ENCODE results near the gene BCAR3.
"Not testable (repeated sequence)": the region's sequence is repeated elsewhere in the genome, so short reads cannot be mapped to it uniquely, and the experiment has no call there.

The BCAR3 gene

GRCh38 chr1:93703643-93704042 lies 22.0 kb upstream of the BCAR3 start:
- H3K27me3 ChIP-seq (ENCODE audit: low read depth, low read length) = no peaks in the 10 kb centered on the region
- no peaks in the 10 kb centered on the region for H3K9me3 ChIP-seq (ENCODE audit: control insufficient read depth in 1 of 2, low read length in 2 of 2)
- H3K27ac ChIP-seq (ENCODE audit: low read length) = no peak overlapping the region
- no peaks in the 10 kb centered on the region for H3K36me3 ChIP-seq (ENCODE audit: control insufficient read depth in 1 of 2, insufficient read depth in 2 of 2, low read length in 2 of 2)
- peaks cover 2% of the 10 kb centered on the region in 2 donors for H3K4me1 ChIP-seq (ENCODE audit: control insufficient read depth in 1 of 2, insufficient read depth in 2 of 2, low read length in 2 of 2)
- no peak overlapping the region for H3K4me3 ChIP-seq (ENCODE audit: low read depth in 1 of 2, low read length in 2 of 2)

GRCh38 chr1:93702828-93703183 lies 21.2 kb upstream of the BCAR3 start:
- Histone ChIP-seq H3K9me3 (ENCODE audit: control insufficient read depth in 1 of 2, low read length in 2 of 2) (no peaks in the 10 kb centered on the region), H3K27me3 (ENCODE audit: low read depth, low read length) (no peaks in the 10 kb centered on the region), H3K36me3 (ENCODE audit: control insufficient read depth in 1 of 2, insufficient read depth in 2 of 2, low read length in 2 of 2) (no peaks in the 10 kb centered on the region), H3K27ac (ENCODE audit: low read length) (no peak overlapping the region), H3K4me3 (ENCODE audit: low read depth in 1 of 2, low read length in 2 of 2) (no peak overlapping the region), H3K4me1 (ENCODE audit: control insufficient read depth in 1 of 2, insufficient read depth in 2 of 2, low read length in 2 of 2) (no peaks in the 10 kb centered on the region)

GRCh38 chr1:93702111-93702827 lies 20.6 kb upstream of the BCAR3 start:
- Histone ChIP-seq H3K27me3 (ENCODE audit: low read depth, low read length) (no peaks in the 10 kb centered on the region), H3K4me1 (ENCODE audit: control insufficient read depth in 1 of 2, insufficient read depth in 2 of 2, low read length in 2 of 2) (no peaks in the 10 kb centered on the region), H3K36me3 (ENCODE audit: control insufficient read depth in 1 of 2, insufficient read depth in 2 of 2, low read length in 2 of 2) (no peaks in the 10 kb centered on the region), H3K9me3 (ENCODE audit: control insufficient read depth in 1 of 2, low read length in 2 of 2) (no peaks in the 10 kb centered on the region), H3K27ac (ENCODE audit: low read length) (no peak overlapping the region), H3K4me3 (ENCODE audit: low read depth in 1 of 2, low read length in 2 of 2) (no peak overlapping the region)

GRCh38 chr1:93701629-93702028 lies 20.0 kb upstream of the BCAR3 start:
- H3K27ac ChIP-seq (ENCODE audit: low read length) = no peak overlapping the region
- no peaks in the 10 kb centered on the region for H3K27me3 ChIP-seq (ENCODE audit: low read depth, low read length)
- H3K4me1 ChIP-seq (ENCODE audit: control insufficient read depth in 1 of 2, insufficient read depth in 2 of 2, low read length in 2 of 2) = no peaks in the 10 kb centered on the region

DNA sequence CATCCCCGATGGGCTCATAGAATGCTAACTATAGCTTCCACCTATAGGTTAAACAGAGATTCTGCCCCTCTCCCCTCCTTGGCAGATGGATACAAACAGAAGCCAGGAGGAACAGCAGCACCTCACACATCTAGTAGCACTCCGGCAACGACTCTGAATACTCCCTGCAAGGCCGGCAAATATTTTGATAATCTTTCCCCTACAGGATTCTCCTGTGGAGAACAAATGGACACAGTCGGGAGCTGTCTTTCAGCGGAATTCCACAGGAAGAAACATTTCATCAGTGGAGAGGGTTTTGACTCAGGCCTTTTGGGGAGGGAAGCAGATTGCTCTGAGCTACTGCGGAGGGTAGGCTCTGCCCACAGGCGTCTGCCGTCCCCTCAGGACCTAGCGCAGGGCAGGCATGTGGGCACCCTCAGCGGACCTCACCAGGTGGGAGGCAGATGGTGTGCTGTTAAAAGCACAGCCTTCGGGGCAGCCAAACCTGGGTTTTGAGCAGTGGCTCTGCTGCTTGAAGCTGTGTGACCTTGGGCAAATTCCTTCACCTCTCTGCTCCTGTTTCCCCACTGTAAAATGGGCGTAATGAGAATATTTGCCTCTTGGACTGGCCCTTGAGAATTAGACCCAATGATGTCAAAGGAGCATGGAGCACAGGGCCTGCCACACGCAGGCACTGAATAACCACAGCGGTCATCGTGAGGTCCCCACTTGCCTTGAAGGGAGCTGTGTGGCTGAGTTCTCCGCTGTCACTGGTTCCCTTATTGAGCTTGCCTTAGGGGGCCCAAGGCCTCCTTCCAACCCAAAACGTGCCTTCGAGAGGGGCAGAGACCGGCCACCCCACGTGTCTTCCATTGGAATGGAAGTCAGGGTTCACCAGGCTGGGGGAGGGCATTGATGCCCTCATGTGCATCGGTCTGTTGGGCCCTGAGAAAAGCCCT lies 19.2 kb upstream of the BCAR3 start:
- no peaks in the 10 kb centered on the region for H3K9me3 ChIP-seq (ENCODE audit: control insufficient read depth in 1 of 2, low read length in 2 of 2)
- no peaks in the 10 kb centered on the region for H3K27me3 ChIP-seq (ENCODE audit: low read depth, low read length)
- no peak overlapping the region for H3K27ac ChIP-seq (ENCODE audit: low read length)
- no peaks in the 10 kb centered on the region for H3K36me3 ChIP-seq (ENCODE audit: control insufficient read depth in 1 of 2, insufficient read depth in 2 of 2, low read length in 2 of 2)
- no peaks in the 10 kb centered on the region for H3K4me1 ChIP-seq (ENCODE audit: control insufficient read depth in 1 of 2, insufficient read depth in 2 of 2, low read length in 2 of 2)
- no peak overlapping the region for H3K4me3 ChIP-seq (ENCODE audit: low read depth in 1 of 2, low read length in 2 of 2)

More at GRCh38 chr1:93701629-93702028, 20.0 kb upstream of the BCAR3 start:
- no peak overlapping the region for H3K4me3 ChIP-seq (ENCODE audit: low read depth in 1 of 2, low read length in 2 of 2)
- no peaks in the 10 kb centered on the region for H3K36me3 ChIP-seq (ENCODE audit: control insufficient read depth in 1 of 2, insufficient read depth in 2 of 2, low read length in 2 of 2)
- H3K9me3 ChIP-seq (ENCODE audit: control insufficient read depth in 1 of 2, low read length in 2 of 2) = no peaks in the 10 kb centered on the region

GRCh38 chr1:93699503-93700168 lies 18.0 kb upstream of the BCAR3 start:
- Histone ChIP-seq H3K27ac (ENCODE audit: low read length) (no peak overlapping the region), H3K4me3 (ENCODE audit: low read depth in 1 of 2, low read length in 2 of 2) (no peak overlapping the region), H3K36me3 (ENCODE audit: control insufficient read depth in 1 of 2, insufficient read depth in 2 of 2, low read length in 2 of 2) (no peaks in the 10 kb centered on the region), H3K27me3 (ENCODE audit: low read depth, low read length) (no peaks in the 10 kb centered on the region), H3K9me3 (ENCODE audit: control insufficient read depth in 1 of 2, low read length in 2 of 2) (no peaks in the 10 kb centered on the region), H3K4me1 (ENCODE audit: control insufficient read depth in 1 of 2, insufficient read depth in 2 of 2, low read length in 2 of 2) (no peaks in the 10 kb centered on the region)

DNA sequence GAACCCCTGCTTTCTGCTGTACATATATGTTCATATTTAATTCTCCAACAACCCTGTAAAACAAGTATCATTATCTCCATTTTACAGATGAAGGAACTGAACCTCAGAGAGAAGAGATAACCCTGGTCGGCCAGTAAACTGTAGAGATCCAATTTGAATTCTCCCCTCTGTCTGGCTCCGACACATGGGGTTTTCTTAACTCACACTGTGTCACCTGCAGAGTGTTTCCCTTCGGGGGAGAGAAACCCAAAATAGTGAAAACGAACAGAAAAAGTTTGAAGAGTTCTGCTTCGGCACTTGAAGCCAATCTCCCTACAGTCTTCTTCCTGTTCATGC lies 17.4 kb upstream of the BCAR3 start:
- Histone ChIP-seq H3K4me3 (ENCODE audit: low read depth in 1 of 2, low read length in 2 of 2) (no peak overlapping the region), H3K27me3 (ENCODE audit: low read depth, low read length) (no peaks in the 10 kb centered on the region), H3K4me1 (ENCODE audit: control insufficient read depth in 1 of 2, insufficient read depth in 2 of 2, low read length in 2 of 2) (no peaks in the 10 kb centered on the region), H3K9me3 (ENCODE audit: control insufficient read depth in 1 of 2, low read length in 2 of 2) (no peaks in the 10 kb centered on the region), H3K27ac (ENCODE audit: low read length) (no peak overlapping the region), H3K36me3 (ENCODE audit: control insufficient read depth in 1 of 2, insufficient read depth in 2 of 2, low read length in 2 of 2) (no peaks in the 10 kb centered on the region)

DNA sequence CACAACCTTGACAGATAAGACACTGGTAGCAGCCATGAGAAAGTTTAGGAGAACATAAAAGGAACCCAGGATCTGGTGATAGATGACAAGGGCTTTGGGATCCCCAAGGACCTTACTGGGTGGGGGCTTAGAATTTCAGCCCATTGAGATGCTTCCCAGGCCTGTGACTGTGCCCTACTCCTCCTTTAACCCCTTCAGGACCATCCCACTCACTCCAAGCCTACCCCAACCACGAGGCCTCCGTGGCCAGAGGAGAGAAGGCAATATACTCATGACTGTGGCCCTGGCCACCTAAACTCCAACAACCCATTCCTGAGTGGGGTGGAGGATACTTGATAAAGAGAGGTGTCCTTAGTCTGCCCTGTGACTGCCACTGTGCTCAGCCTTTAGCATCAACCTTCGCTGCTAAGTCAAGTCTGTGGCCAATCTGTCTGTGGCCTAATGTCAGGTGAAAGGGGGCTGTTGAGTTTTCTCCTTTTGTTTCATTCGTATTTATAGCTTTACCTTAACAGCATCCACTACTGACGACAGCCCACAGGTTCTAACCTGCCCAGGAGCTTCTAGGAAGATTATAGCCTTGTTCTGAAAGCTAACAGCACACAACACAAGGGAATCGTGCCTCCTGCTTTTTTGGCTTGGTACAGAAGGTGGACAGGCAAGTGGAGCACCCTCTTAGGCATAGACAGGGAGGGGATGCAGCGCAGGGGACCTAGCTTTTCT lies 16.9 kb upstream of the BCAR3 start:
- H3K36me3 ChIP-seq (ENCODE audit: control insufficient read depth in 1 of 2, insufficient read depth in 2 of 2, low read length in 2 of 2) = no peaks in the 10 kb centered on the region
- H3K4me3 ChIP-seq (ENCODE audit: low read depth in 1 of 2, low read length in 2 of 2) = no peak overlapping the region
- no peak overlapping the region for H3K27ac ChIP-seq (ENCODE audit: low read length)
- H3K4me1 ChIP-seq (ENCODE audit: control insufficient read depth in 1 of 2, insufficient read depth in 2 of 2, low read length in 2 of 2) = no peaks in the 10 kb centered on the region
- no peaks in the 10 kb centered on the region for H3K27me3 ChIP-seq (ENCODE audit: low read depth, low read length)
- no peaks in the 10 kb centered on the region for H3K9me3 ChIP-seq (ENCODE audit: control insufficient read depth in 1 of 2, low read length in 2 of 2)

DNA sequence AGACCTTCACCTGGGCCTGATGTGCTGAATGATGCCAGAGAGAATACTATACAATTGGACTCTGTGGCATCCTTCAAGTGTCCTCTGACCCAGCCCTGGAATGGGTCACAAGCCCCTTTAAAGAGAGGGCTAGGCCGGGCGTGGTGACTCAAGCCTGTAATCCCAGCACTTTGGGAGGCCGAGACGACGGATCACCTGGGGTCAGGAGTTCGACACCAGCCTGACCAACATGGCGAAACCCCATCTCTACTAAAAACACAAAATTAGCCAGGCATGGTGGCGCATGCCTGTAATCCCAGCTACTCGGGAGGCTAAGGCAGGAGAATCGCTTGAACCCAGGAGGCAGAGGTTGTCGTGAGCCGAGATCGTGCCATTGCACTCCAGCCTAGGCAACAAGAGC lies 15.9 kb upstream of the BCAR3 start:
- not testable (repeated sequence) for H3K27ac ChIP-seq (ENCODE audit: low read length); H3K9me3 ChIP-seq (ENCODE audit: control insufficient read depth in 1 of 2, low read length in 2 of 2); H3K36me3 ChIP-seq (ENCODE audit: control insufficient read depth in 1 of 2, insufficient read depth in 2 of 2, low read length in 2 of 2); H3K27me3 ChIP-seq (ENCODE audit: low read depth, low read length); H3K4me3 ChIP-seq (ENCODE audit: low read depth in 1 of 2, low read length in 2 of 2); H3K4me1 ChIP-seq (ENCODE audit: control insufficient read depth in 1 of 2, insufficient read depth in 2 of 2, low read length in 2 of 2)

DNA sequence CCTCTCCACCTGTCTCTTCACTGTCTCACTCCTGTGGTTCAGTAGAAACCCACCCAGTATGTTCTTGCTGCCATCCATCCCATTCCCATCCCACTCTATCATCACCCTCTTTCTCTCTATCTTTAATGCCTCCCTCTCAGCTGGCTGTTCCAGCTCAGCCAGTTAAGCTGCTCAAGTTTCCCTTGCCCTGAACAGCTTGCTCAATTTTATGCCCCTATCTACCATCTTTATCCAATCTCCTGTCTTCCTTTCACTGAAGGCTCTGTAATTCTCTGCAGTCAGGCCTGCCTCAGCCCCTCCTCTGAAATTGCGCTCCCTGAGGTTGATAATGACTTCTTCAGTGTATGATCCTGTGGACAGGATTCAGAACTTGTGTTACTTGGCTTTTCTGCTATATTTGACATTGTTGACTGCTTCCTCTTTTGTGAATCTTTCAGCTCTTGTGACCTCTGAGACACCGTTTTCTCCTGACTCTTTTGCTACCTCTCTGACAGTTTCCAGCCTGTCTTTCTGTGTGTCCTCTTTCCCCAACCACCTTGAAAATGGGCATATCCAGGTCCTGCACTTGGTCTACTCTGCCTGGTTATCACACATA lies 13.9 kb upstream of the BCAR3 start:
- H3K27ac ChIP-seq (ENCODE audit: low read length) = no peak overlapping the region
- no peak overlapping the region for H3K4me3 ChIP-seq (ENCODE audit: low read depth in 1 of 2, low read length in 2 of 2)
- H3K27me3 ChIP-seq (ENCODE audit: low read depth, low read length) = no peaks in the 10 kb centered on the region
- no peaks in the 10 kb centered on the region for H3K9me3 ChIP-seq (ENCODE audit: control insufficient read depth in 1 of 2, low read length in 2 of 2)
- H3K36me3 ChIP-seq (ENCODE audit: control insufficient read depth in 1 of 2, insufficient read depth in 2 of 2, low read length in 2 of 2) = no peaks in the 10 kb centered on the region
- peaks cover 0 to 9% of the 10 kb centered on the region in 2 donors for H3K4me1 ChIP-seq (ENCODE audit: control insufficient read depth in 1 of 2, insufficient read depth in 2 of 2, low read length in 2 of 2)

DNA sequence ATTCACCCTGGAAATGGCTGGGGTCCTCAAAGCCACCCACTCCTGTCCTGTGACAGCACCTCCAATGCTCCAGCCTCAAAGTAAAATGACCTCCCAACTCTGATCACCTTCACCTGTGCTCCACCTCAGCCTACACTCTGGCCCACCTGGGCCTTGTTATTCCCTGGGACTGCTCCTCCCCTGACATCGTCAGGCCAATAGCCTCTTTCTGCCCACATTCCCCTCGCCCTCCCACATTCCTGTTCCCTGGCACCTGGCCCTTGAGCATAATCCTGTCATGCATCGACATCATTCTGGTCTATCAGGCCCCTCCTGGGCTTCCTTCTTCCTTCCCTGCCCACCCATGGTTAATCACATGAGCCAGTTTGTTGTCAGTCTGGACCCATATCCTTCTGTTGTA lies 13.2 kb upstream of the BCAR3 start:
- no peaks in the 10 kb centered on the region for H3K27me3 ChIP-seq (ENCODE audit: low read depth, low read length)
- peaks cover 0 to 9% of the 10 kb centered on the region in 2 donors for H3K4me1 ChIP-seq (ENCODE audit: control insufficient read depth in 1 of 2, insufficient read depth in 2 of 2, low read length in 2 of 2)
- H3K27ac ChIP-seq (ENCODE audit: low read length) = no peak overlapping the region
- H3K9me3 ChIP-seq (ENCODE audit: control insufficient read depth in 1 of 2, low read length in 2 of 2) = no peaks in the 10 kb centered on the region
- no peak overlapping the region for H3K4me3 ChIP-seq (ENCODE audit: low read depth in 1 of 2, low read length in 2 of 2)
- H3K36me3 ChIP-seq (ENCODE audit: control insufficient read depth in 1 of 2, insufficient read depth in 2 of 2, low read length in 2 of 2) = no peaks in the 10 kb centered on the region

Data from muscle layer of duodenum (tissue), 2 donors.